NCI-H128 (cell line): Measurements from ENCODE around the gene PF4V1.

Experiments
- DNase-seq: peaks from one replicate; lab custom pipeline; 2025; ENCODE audit not compliant: unreplicated experiment; lab: John Stamatoyannopoulos, UW

Gene PF4V1

DNA sequence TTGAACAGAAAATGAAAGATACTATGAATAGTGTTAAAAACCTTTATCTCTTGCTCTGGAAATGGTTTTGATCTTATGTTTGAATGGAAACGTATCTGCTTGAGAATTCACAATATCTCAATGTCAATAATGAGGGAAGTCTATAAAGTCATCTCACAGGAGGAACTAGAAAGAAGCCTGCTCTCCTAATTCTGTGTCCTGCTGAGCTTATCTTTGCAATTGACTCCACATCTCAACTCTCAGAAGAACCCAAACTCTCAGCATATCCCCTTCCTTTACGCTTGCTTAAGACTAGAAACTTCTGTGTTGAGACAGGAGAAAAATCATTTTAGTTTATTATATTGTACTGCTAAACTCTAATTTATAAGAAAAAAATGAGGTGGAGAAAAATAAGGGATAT, 8.3 kb upstream of the PF4V1 start:
- no peak for DNase-seq

DNA sequence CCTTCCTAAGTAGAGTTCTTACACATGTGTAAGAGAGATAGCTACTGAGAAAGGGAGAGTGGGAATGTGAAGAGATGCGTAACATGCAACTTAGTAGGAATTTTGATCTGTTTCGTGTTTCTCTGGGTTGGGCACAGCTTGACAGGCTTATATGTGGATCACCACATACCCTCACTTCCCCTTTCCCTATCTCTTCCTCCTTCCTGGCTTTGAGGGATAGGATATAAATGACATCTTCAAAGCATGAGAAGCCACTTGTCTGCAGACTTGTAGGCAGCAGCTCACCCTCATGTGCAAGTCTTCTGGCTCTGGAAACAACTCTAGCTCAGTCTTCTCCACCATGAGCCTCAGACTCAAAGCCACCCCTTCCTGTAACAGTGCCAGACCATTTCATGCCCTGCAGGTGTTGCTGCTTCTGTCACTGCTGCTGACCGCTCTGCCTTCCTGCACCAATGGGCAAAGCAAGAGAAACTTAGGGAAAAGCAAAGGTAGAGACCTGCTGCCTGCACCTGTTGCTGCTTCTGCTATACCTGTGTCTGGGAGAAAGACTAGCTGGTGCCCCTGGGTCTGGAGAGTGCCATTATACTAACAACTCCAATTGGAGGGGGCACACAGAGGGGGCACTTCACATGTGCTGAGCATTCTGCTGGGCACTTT, 5.4 kb upstream of the PF4V1 start:
- DNase-seq: no peak

DNA sequence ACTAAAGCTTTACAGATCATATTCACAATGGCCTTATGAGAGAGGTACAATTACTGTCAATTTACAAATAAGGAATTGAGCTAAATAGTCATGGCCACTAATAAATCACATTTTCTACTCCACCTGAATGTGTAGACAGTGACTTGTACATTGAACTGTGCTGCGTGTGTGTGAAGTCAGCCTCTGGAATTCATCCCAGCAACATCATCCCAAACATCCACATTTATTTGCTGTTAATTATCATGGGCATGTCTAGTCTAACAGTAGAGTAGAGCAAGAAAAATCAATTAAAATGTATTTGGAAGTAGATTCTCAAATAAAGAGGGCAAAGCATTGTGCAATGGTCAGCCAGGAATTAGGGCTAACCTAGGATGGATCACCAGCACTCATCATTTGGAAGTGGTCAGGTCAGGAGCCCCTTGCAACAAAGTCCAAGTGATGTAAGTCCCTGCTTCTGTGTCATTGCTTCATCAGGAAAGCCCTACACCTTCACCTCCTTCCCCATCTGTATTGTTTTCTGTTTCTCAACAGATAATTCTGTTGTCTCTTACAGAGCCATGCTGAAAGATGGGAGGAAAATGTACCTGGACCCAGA, 4.8 kb upstream of the PF4V1 start:
- DNase-seq: no peak

DNA sequence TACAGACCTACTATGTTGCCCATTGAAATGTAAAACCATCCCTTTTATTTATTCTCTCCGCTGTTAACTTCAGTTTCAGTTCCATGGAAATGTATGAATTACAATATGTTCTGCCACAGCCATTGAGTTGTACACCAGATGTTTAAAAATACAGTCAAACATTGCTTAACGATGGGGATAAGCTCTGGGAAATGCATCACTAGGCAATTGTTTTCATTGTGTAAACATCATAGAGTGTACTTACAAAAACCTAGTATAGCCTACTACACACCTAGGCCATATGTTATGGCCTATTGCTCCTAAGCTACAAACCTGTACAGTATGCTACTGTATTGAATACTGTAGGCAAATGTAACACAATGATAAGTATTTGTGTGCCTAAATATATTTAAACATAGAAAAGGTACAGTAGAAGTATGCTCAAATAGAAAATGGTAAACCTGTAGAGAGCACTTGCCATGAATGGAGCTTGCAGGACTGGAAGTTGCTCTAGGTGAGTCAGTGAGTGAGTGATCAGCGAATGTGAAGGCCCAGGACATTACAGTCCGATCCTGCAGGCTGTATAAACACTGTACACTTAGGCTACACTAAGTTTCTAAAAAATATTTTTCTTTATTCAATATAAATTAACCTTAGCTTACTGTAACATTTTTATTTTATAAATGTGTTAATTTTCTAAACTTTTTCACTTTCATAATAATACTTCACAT, 2.7 kb upstream of the PF4V1 start:
- no peak for DNase-seq

DNA sequence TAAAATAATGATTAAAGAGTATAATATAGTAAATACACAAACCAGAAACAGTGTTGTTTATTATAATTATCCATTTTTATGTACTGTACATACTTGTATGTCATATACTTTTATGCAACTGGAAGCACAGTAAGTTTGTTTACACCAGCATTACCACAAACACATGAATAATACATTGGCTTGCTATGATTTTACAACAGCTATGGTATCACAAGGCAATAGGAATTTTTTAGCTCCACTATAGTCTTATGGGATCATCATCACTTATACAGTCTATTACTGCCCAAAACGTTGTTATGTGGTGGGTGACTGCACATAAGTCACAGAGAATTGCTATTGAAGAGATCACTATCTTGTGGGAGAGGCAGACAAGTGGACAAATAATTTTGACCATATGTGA, 1.8 kb upstream of the PF4V1 start:
- DNase-seq: no peak

DNA sequence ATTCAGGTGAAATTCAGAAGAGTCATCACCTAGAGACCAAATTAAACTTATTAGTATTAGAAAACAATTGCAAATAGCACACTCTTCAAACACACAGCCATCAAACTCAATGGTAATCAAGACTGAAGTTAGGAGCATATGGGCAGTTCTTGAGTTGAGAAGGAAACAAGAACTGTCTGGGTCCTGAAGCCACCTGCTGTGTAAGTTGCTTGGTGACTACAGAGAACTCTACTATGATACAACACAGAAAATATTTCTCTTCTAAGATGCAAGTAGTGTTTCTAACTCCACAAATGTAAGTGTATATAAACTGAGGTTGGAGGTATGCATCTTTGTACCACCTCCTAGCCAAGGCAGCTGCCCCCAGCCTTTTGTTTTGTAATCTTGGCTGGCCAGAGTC, 325 bp upstream of the PF4V1 start:
- no peak for DNase-seq

DNA sequence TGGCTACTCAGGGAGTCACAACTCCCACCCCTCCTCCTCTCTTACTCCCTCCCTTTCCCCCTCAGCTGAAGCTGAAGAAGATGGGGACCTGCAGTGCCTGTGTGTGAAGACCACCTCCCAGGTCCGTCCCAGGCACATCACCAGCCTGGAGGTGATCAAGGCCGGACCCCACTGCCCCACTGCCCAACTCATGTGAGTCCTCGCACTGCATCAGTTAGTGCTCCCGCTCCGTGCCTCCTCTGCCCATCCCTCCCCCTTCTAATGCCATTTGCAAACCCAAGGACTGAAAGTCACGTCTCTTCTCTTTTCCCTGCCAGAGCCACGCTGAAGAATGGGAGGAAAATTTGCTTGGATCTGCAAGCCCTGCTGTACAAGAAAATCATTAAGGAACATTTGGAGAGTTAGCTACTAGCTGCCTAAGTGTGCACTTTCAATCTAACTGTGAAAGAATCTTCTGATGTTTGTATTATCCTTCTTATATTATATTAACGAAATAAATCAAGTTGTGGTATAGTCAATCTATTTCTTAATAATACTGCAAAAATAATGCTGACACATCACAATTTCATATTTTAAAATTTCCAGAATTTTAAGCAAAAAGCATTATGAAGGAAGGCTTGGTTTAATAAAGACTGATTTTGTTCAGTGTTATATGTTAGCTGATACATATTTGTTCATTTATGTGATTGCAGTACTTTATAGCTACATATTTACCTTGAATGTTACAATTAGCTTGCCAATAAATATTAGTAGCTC, 800 bp downstream of the PF4V1 start:
- DNase-seq: no peak

DNA sequence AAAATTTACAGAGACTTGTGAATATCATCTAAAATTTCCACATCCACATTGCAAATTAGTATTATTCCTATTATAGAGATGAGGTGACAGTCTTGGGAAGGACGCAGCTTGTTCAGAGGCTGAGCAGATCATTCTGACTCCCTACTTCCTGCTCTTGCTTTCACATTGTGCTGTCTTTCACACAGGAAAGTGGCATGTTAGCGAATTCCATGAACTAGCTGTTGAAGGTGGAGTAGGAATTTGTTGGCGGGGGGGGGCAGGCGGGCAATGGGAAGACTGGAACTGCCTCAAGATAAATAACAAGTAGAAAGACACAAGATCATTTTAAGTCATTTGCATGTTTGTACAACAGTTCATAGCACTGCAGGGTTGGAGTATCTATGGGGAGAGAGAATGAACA, 2.3 kb downstream of the PF4V1 start:
- no peak for DNase-seq

DNA sequence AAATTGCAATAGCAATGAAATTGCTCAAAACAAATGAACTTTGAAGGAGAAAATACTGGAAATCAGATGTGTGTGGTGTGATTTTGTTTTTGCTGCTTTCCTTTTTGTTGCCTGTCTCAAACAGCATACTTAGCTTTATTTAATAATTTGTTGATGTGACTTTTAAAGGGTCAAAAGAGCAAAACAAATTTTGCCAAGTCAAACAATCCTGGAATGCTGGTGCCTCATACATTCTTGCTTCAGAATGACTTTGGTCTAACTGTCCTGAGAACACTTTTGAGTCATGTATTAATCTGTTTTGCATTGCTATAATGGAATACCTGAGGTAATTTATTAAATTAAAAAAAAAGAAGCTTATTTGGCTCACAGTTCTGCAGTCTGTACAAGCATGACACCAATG, 3.4 kb downstream of the PF4V1 start:
- DNase-seq: no peak

DNA sequence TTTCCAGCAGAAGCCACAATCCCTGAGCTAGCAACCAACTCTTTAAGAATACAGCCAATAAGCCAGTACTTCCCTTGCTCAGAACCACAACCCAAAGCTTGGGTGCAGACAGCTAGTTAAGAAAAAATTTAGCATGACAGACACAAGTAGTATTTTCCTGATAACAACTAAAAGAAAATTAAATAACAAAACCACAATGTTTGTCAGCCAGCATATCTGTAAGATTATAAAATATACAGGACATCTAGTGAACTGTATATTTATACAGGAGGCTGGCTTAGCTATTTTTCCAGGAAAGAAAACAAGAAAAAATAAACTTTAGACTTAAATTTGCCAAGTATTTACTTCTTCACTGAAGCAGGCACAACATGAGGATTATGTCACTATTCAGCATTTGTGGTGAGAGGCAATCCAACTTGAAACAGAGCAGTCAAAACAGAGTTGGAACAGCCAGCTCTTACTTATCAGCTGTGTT, 6.6 kb downstream of the PF4V1 start:
- no peak for DNase-seq

DNA sequence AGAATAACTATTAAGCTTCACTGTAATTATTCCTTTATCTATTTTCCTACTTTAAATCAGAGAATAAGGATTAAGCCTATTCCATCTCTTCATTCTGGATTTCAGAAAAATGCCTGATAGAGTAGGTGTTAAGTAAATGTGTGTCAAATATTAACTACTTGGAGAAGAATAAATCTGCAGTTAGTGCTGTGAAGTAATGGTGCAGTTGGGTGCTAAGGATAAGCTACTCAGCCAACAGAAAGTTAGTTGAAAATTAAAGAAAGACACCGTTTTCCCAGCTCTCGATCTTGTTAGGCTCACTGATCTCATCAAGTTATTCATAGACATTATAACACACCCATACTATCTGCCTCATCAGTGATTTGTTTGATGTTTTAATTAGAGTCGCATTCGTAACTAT, 7.1 kb downstream of the PF4V1 start:
- no peak for DNase-seq

DNA sequence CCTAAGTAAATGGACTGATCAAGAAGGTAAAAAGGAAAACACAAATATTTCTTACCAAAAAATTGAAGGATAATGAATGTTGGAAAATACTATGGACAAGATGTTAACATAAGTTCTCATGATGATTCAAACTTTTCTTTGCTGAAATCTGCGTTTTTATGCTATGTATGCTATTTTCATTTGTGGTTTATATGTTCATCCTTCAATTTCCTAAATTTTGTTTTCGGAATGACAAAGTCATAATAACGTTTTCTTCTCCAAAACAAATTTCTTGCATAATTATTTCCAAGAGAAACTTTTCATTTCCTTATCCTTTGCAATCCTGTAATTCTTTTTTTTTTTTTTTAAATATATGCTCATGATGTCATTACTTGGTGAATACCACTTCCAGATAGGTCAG, 7.8 kb downstream of the PF4V1 start:
- DNase-seq: no peak

DNA sequence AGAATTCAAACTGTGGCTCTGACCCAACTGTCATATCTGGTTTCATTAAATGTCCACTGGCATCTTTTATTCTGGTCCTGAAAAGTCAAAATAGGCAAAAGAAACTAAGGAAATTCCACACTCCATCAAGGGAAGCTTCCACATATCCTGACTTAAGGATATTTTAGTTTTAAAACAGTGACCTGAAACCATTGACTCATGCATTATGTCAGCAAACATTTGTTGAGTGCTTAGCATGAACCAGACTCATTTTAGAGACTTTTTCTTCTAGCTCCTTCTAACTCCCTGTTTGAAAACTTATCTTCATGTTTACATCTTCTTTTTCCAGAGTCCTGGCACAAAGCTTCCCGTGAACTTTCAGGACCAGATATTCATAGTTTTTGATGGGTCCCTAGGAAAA, 9.2 kb downstream of the PF4V1 start:
- DNase-seq: no peak

DNA sequence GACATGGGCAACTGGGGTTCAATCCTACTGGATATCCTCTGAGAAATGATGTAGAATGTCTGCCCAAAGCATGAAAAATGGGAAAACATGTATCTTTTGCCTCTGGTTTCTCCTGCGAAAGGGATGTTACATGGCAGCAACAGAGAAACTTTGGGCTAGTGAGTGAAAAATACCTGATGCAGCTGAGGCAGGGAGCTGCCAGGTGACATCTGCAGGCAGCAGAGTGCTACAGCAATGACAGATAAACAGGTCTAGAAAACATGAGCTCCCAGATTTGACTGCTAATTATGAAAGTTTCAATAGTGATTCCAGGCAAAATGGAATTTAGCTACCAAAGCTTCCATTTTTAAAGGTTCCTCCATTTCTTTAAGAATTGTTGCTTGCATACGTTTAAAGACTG, 11.3 kb downstream of the PF4V1 start:
- DNase-seq: no peak

DNA sequence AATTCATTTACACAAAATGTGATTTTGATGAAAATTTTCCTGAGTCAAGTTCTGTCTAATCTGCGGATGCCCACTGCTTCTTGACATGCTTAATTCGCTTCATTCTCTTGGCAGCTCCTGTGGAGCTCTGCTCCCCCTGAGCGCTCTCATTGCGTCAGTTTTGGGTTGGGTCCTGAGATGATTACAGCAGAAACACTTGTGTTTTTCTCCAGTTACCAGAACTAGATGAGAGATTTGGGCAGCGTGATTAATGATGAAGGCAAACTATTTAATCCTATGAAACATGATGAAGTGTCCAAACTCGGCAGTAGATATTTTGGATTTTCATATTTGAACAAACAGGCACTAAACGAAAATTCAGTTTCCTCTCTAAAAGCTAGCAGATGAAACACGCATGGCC, 11.9 kb downstream of the PF4V1 start:
- DNase-seq: no peak

DNA sequence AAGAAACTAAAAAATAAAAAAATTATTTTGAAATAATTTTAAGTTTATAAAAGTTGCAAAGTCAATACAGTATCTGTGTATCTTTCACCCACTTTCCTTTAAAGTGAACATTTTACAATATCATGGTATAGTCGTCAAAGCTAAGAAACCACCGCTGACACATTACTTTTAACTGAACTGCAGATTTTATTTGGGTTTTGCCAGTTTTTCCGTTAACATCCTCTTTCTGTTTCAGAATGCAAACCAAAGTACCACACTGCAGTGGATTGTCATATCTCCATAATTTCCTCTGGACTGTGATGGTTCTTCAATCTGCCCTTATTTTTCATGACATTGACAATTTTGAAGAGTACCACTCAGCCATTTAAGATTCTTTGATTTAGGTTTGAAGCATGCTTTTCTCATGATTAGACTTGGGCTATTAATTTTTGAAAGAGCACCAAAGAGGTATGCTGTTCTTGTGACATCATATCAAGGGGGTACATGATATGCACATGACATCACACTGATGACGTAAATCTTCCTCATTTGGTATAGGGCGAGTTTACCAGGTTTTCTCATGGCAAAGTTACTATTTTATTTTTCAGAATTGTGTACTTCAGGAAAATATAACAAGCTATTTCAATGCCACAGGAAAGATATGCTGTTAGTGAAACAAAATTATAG, 12.5 kb downstream of the PF4V1 start:
- no peak for DNase-seq

DNA sequence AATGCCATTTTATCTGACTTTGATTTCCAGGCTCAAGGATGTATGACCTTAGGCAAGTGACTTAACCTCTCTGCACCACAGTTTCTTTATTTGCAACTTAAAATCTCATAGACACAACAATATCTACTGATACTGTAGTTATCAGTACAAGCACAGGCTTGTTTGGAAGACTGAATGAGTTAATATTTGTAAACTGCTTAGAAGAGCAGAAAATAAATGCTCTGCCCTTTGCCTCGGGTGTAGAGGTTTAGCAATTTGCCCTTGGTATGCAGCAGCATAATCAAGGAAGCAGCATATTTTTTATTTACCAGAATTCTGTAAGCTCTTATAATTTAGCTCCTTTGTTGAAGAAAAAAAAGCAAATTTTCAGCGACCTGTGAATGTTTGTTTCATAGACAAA, 13.2 kb downstream of the PF4V1 start:
- no peak for DNase-seq

DNA sequence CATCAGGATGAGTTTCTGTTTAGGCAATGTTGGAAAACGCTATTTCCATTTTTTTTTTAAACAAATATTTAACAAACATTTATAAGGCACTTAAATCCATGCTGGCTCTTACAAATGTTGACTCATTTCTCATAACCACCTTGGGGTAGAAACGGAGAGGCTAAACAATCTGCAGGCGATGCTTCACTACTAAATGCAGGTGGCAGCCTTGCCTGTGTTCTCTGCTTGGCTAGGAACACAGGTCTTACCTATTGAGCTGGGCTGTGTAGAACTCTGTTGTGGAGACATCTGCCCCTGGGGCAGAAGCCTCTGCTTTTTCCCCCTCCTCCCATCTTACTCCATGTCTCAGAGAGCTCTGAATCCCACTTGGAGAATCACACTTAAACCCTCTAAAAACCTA, 14.7 kb downstream of the PF4V1 start:
- no peak for DNase-seq

DNA sequence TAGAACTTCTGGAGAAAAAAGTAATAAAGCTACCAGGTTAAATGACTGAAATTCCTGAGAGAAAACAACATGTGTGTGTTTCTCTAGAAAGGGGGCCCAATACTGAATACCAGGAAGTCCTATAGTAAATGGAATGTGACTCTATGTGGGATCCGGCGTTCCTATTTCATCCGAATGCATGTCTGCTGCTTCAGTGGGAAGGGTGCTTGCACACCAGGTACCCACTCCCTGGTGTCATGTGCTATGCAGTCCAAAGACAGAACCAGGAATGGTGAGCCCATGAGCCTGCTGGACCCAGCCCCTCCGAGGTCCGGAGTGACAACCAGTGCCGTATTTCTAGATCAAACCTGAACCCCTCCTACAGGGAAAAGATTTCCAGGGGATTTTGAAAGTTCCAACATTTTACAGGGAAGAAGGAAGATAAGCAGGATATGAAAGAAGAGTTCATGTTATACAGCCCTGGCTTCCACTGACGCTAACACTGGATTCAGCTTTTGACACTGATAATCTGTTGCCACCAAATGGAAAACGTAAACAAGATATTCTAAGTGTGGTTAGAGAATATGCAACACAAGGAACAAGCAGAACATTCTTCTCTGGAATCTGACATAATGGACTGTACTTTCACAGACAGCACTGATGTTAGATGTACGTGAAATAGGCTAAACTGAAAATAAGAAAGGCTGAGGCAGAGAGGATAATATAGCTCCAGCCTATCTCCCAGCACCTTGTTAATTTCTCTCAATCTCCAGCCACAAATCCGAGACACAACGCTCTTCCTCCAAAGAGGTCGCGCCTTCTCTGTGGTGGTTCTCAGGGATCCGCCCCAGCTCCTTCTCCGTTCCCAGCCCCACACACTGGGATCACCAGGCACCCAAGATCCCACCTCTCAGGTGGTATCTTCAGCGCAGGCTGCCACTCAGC, 15.4 kb downstream of the PF4V1 start:
- DNase-seq: no peak
